Endometrial microvascular endothelial cells (primary cell): Measurements from ENCODE around the gene MAPKAPK3. TPM values are rescaled to one million over a fixed set of nuclear protein-coding genes. Genes with fewer than 3 reads are reported as not detected.
"Not testable (repeated sequence)": the region's sequence is repeated elsewhere in the genome, so short reads cannot be mapped to it uniquely, and the experiment has no call there.

ENCODE experiments used
- in situ Hi-C: cut with HindIII; loops from 2 replicates; pipeline ENCODE4 v1.10.0; 2017; ENCODE audit warnings: low sequenced_read_pairs, low pct_unique_long_range_greater_than_20kb; ENCODE audit errors: inconsistent ontology term
- total RNA-seq: library from RNA; depleted of rRNA; stranded (reverse); fragments of >200 nt; gene quantifications from one replicate; pipeline ENCODE4 v1.2.3, GENCODE V29; 2015; ENCODE audit errors: inconsistent ontology term

MAPKAPK3 gene
- total RNA-seq, 1 donor from 2014 or later, result 39.4 TPM

GRCh38 chr3:50662408-50662807 is 45.5 kb downstream of the MAPKAPK3 start:
- in situ Hi-C loops, result no loop called here

- in situ Hi-C loops, result no loop called here
Observed at GRCh38 chr3:50665081-50665840, 48.3 kb downstream of the MAPKAPK3 start.

- in situ Hi-C loops, result not testable (repeated sequence)
Observed at GRCh38 chr3:50665841-50666115, 48.8 kb downstream of the MAPKAPK3 start.

GRCh38 chr3:50666837-50667236 is 49.9 kb downstream of the MAPKAPK3 start:
- in situ Hi-C loops, result no loop called here

- in situ Hi-C loops, result no loop called here
Observed at GRCh38 chr3:50671331-50671730, 54.4 kb downstream of the MAPKAPK3 start.

GRCh38 chr3:50672656-50673055 is 55.7 kb downstream of the MAPKAPK3 start:
- in situ Hi-C loops, result no loop called here

GRCh38 chr3:50673931-50674330 is 57.0 kb downstream of the MAPKAPK3 start:
- in situ Hi-C loops, result no loop called here

GRCh38 chr3:50674349-50675178 is 57.6 kb downstream of the MAPKAPK3 start, which contains the start of gene DOCK3:
DOCK3 (plus strand) TSS chr3:50674927; CDS start chr3:50675264, 337 bp downstream.
- in situ Hi-C loops, result no loop called here

GRCh38 chr3:50675179-50676030 is 58.5 kb downstream of the MAPKAPK3 start:
- in situ Hi-C loops, result no loop called here

- in situ Hi-C loops, result no loop called here
Observed at GRCh38 chr3:50676031-50676705, 59.2 kb downstream of the MAPKAPK3 start.

- in situ Hi-C loops, result no loop called here
Observed at GRCh38 chr3:50687127-50687751, 70.3 kb downstream of the MAPKAPK3 start.

- in situ Hi-C loops, result no loop called here
Observed at GRCh38 chr3:50687916-50688315, 71.0 kb downstream of the MAPKAPK3 start.

- in situ Hi-C loops, result not testable (repeated sequence)
Observed at GRCh38 chr3:50688602-50689001, 71.7 kb downstream of the MAPKAPK3 start.

- in situ Hi-C loops, result no loop called here
Observed at GRCh38 chr3:50689558-50689957, 72.6 kb downstream of the MAPKAPK3 start.

GRCh38 chr3:50695031-50695430 is 78.1 kb downstream of the MAPKAPK3 start:
- in situ Hi-C loops, result no loop called here

- in situ Hi-C loops, result no loop called here
Observed at GRCh38 chr3:50696276-50696675, 79.3 kb downstream of the MAPKAPK3 start.

- in situ Hi-C loops, result no loop called here
Observed at GRCh38 chr3:50698269-50698668, 81.3 kb downstream of the MAPKAPK3 start.
